ENCODE results near the gene KRT80.
A peak's percentile ranks its signal among the peaks of the same experiment; 100 is the strongest.

KRT80 gene

DNA sequence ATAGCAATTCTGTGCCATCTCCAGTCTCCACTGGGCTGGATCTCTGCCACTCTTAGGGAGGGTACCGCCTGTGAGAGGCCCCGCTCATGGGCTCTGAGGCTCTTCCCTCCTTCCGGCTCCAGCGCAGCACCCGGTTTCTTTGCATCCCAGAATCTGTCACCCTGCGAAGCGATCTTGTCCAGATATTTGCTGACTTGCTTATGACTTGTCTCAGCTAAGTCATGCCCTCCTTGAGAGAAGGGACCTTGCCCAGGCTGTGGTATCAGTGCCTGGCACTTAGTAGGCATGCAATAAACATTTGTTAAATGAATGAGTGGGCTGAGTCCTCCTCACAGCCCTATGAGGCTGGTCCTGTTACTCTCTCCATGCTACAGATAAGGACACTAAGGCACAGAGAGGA is 13.4 kb downstream of the KRT80 start:
- DNase-seq: no peak

DNA sequence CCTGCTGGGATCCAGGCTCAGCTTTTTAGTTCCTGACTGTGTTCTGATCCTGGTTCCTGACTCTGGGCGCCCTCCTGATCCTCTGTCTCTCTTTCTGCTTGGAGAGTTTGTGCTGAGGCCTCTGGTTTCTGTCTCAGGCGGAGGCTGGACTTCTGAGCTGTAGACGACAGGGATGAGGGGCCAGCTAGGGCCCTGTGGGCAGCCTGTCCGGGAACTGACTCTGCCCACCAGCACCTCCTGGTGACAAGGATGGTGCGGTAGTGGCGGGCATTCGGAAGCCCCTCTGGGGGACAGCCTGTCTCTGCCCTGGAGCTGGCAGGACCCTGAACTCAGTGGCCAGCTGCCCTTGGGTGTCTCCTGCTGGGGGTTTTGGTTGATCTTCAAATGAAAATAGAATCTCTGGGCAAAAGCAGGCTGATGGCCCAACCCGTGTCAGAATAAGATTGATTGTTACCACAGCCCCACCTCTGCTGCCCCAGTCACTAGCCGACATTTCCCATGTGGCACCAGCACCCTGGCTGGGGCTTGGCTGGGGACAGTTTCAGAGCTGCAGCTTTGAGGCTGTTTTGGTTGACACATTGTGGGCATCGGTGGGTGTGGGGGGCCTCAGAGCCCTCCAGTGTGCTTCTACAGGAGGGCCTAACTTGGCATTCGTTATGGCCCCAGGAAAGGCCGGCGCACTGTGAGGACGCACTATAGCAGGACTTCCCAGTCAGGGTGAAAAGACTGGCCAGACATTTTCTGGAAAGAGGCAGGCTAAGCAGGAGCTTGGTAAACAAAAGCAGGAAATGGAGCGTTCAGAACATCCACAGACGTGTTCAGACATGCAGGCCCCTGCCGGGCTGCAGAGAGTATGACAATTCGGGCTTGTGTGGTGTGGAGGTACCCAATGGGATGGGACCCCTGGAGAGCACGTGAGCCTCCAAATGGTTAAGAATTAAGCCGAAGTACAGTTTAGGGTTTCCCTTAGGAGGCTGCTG is 16.2 kb downstream of the KRT80 start:
- DNase-seq: peak; percentile 71

DNA sequence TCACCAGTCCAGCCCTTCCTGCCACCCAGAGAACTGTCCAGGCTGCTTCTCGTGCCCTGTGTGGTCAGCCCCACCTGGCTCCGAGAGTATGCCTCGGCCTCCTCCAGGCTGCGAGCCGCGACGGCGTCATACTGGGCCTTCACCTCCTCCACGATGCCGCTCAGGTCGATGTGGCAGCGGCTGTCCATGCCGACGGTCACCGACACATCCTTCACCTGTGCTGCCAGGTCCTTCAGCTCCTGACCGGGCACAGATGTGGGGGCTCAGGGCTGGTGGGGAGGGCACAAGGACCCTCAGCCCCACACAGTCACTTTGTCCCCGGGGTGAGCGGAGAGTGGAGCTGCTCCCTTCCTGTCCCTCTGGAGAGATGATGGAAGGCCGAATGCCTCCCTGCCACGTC is 18.3 kb downstream of the KRT80 start:
- DNase-seq: no peak

DNA sequence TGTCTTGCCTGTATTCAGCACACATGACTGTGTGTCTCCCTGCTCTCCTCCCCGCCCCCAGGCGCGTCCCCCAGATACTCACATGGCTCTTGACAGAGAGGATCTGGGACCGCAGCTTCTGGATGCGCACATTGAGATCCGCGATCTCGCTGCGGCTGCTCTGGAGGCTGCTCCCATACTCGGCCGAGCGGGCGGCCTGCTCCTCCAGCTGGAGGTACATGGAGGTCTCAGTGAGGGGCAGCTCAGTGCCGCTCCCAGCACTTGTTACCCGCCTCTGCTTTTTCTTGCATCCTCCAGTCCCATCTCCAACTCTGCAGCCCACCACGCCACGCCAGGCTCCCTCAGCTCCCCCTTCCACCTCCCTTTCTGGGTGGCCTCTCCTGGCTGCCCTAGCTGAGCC is 18.9 kb downstream of the KRT80 start:
- no peak for DNase-seq

DNA sequence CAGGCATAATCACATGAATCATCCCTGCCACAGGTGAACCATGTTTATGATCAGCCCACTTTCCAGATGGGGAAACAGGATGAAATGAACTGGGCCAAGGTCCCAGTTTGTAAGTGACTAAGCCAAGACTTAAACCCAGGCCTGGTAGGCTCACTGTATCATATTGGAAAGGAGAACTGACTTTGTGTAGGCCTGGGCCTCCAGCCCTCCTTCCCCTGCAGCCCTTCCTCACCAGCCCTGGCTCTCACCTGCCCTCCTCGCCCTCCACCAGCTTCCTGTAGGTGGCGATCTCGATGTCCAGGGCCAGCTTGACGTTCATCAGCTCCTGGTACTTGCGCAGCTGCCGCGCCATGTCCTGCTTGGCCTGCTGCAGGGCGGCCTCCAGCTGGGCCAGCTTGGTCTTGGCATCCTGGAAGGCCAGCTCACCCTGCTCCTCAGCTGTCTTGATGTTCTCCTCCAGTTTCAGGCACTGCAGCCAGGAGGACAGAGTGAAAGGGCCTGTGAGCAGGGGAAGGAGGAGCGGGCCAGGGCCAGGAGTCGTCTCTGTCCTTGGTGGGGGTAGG is 19.8 kb downstream of the KRT80 start:
- no peak for DNase-seq

DNA sequence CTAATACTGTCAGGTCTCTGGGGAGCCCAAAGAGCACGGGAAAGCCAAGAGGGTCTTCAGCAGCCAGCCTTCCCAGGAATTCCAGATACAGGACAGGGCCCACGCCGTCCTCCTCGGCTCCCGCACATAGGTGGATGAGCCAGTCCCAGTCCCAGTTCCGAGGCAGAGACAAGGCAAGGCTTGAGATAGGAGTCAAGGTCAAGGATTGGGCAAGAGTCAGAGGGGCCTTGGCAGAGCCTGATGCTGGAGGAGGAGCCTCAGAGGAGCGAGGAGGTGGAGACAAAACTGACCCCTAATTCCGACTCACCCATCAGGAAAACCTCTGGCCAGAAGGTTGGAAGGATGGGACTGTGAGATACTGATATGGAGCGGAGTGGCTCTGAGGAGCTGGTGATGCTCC is 21.0 kb downstream of the KRT80 start:
- DNase-seq: no peak

DNA sequence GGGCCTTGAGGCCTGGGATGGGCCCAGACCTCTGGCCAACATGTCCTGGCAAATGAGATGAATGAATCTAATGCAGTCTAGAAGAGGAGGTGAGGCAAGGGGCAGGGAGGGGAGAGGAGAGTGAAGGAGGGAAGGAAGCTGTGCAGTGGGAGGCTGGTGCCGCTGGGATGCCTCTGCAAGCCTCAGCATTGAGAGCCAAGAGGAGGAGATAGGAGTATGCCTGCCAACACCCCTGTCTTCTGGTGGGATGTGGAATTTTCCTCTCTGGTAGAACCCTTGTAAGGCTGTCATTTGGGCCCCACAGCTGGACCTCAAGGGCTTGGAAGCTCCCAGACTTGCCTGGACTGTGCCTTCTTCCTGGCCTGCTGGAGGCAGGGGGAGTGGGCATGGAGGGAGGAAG is 21.9 kb downstream of the KRT80 start:
- no peak for DNase-seq

DNA sequence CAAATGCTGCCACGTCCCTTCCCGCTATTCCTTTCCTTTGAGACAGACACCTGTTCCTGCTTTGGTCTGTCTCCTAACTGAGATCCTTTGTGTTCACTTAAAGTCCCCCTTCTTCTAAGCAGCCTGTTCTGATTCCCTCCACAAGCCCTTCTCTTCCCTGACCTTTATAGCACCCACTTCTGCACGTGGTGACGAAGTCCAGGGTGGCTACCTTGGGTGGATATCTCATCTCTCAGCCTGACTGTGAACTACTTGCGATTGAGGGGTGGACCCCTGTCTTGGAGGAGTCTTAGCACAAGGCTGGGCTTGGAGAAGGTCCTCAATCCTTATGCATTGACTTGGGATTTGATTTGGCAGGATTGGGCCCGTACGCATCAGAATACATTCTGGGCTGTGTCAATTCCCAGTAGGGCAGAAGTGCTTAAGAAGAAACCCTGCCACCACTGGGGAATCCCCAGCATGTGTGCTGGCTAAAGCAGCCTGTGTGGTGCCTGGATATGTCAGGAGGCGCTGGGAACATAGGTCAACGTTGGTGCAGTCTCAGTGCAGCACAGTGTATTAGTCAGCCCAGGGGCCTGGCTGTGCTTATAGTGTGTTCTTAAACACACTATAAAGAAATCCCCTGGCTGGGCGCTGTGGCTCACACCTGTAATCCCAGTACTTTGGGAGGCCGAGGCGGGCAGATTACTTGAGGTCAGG is 23.6 kb downstream of the KRT80 start:
- no peak for DNase-seq

DNA sequence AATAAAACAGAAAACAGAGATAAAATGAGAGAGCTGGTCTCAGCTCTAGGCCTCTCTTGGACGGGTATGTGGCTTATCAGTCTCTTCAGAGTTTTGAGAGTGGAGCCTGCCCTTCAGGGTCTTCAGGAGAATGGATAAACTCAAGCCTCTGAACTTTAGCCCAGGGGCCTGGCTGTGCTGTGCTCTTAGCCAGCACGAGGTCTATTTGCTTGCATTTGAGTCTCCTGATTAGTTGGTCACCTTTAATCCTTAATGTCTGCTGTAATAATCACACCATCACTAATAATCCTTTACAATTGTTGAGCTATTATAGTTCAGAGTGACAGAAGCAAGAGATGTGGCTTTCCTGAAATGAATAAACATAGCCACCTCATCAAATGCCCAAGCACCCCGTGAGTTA is 24.3 kb downstream of the KRT80 start:
- no peak for DNase-seq

DNA sequence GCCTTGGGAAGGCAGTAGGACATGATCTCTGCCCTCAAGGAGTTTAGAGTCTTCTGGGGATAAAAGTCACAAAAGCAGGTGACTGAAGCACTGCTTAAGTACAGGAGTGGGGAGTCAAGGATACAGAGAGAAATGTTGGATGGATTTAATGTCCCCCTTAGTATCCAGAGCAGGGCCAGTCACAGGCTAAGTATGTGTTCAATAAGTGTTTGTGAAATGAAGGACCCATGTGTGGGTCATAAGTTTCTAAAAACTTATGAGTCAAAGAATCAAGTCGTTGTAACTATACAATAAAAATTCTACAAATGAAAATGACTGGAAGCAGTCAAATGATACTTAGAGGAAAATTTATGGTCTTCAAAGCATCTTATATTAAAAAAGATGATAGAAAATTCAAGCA is 25.1 kb downstream of the KRT80 start:
- no peak for DNase-seq

DNA sequence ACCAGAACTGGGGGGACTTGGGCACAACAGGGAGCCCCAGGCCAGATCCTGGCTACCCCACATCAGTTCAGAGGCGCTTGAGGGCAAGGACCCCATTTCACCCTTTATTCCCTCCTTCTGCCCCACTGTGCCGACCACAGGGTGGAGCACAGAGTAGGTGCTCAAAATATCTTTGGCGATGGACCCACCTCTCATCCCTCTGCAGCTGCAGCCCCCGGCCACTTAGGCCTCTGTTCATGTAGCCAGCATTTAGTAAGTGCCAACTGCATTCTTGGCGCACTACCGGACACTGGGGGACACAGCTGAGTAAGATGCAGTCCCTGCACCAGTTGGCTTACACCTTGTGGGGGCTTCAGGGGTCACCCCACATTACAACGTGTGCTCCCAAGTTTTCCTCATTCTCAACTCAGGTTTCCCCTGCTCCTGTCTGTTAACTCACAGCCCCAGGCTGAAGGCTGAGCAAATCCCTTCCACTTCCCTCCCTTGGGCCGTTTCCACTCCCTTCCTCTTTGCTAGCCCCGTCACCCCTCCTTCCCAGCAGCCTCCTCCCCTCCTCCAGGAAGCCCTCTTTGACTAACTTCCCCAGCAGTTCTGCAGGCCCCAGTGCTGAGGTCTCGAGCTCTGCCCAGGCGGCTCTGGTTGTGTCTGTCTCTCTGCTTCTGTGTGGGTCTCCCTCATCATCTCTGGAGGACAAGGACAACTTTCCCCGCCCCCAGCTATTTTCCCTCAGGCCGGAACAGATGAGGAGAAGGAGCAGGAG is 26.5 kb downstream of the KRT80 start:
- DNase-seq: no peak

DNA sequence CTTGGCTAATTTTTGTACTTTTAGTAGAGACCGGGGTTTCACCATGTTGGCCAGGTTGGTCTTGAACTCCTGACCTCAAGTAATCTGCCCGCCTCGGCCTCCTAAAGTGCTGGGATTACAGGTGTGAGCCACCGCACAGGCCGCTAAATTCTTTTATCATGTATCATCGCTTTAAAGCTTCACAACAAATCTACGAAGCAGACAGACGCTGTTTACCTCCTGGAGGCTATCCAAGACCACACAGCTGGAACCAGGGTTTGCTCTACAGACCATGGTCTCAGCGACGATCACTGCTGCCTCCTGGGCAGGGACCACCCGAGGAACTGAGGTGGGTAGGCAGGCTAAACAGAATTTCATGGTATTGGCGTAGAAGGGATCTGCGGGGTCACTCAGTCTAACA is 27.2 kb downstream of the KRT80 start:
- DNase-seq: no peak

DNA sequence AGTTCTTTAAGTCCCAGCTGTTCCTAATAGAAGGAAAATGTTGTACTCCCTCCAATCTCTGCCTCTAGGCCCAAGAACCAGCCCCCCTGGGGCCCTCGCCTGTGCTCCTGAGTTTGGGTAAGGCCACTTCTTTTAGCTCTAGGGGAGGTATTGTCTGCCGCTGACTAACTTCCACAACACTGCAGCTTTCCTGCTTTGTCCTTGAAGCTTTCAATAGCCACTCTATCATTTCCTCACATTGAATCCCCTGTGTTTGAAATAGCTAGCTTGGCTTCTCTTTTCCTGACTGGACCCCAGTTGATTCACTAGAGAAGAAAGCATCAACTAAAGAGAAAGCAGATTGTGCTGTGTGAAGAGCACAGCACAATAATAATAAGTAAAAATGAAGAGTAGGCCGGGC is 28.8 kb downstream of the KRT80 start:
- no peak for DNase-seq

DNA sequence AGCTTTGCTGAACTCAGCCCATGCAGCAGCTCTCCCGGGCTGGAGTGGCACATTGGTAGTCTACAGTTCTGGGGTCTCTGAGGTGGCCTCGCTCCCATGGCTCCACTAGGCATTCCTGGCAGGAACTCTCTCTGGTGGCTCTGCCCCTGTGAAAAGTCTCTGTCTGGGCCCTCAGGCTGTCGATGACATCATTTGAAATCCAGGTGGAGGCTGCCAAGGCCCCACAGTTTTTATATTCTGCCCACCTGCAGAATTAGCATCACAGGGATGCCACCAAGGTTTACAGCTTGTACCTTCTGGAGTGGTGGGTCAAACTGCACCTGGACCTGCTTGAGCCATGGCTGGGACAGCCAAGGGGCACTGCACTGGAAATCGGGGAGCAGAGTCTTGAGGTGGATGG is 31.6 kb downstream of the KRT80 start:
- DNase-seq: no peak

DNA sequence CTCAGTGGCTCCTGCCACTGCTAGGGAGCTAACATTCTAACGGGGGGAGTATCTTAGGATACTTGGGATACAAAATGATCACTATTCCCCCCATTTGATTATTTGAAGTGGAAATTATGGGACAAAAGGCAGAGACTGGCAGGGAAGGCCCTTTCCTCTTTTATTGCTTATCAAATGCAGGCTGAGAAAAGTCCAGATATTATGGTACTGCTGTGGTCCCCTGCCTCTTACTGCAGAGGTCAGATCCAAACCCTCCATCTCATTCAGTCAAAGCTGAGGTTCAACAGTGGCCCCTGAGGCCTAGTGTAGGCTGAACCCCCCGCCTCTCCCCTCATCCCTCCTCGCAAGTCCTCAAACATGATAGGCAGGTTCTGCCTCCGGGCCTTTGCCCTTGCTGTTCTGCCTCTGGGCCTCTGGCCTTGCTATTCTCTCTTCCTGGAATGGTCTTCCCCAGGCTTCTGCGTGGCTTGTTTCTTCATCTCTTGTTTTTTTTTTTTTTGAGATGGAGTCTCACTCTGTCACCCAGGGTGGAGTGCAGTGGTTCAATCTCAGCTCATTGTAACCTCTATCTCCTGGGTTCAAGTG is 34.2 kb downstream of the KRT80 start:
- no peak for DNase-seq

DNA sequence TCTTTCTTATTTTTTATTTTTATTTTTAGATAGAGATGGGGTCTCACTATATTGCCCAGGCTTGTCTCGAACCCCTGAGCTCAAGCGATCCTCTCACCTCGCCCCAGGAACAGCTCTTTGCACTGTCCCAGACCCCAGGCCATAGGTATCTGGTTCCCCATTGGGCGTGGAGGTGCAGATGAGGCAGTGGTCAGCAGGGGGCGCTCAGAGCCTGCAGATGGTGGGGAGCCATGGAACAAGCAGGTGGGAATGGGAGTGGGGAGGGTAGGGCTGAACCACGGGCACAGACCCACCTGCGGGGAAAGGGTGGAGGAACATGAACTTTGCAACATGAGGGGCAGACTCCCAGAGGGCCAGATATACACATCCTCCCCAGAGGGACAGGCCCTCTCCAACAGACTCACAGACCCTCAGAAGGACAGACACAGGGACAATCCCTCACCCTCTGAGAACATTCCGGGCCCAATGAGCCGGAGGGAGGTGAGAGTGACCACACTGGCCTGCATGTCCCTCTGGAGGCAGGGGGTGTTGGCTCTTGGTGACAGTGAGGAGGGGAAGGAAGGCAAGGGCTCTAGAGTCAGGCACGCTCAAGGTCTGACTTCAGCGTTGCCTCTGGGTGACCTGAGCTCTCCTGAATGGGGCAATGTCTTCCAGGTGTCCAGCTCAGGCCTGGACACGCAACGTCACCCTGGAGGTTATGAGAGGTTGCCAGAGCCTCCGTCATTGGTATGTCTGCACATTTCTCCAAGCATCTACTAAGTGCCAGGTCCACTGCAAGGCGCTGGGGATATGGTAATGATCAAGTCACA is 34.9 kb downstream of the KRT80 start:
- DNase-seq: no peak

DNA sequence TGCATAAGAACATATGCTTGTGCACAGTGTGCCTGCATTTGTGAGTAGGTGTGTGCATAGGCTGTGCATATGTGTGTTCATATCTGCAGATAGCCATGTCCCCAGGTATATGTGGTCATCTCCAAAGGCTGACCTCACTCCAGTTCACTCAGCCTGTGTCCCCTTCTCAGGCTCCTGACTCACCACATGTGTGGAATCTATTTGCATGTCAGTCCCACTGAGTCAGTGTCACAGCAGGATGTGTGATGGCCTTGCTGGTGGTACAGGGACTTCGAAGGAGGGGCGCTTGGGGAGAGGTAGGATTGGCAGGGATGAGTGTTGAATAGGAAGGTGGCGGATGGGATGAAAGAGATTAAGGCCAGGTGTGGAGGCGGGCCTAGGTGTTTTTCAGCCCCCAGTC is 35.5 kb downstream of the KRT80 start:
- DNase-seq: no peak

DNA sequence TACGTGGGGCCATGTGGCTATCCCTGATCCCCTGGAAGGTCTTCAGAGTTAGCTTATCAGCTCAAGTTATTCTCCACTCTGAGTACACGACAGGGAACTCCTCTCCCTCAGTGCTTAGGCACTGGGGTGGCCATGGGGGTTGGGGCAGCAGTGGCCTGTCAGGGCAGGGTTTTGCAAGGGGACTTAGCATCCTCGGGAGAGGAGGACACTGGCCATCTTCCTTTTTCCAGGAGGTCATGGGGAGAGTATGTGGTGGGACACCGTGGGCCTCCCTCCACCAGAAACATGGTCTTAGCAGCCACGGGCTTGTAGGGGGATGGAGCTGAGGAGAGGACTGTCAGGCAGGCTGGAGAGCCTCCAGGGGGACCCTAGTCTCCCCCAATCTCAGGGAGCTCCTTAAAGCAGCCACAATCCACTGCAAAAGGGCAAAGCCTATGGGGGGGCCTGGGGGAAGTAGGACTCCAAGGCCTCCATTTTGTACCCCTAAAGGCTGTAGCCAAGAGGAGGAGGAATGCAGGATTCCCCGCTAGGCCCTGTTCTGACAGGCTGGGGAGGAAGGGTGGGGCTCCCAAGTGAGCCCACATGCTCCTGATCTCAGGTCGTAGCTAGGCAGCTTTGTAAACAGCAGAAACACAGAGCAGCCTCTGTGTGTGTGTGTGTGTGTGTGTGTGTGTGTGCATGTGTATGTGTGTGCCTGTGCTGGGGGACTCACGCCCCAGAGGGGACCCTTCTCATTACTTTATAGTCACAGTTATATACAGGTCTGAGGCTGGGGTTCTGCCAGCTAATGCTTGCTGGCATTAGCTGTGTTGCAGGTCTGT is 36.6 kb downstream of the KRT80 start:
- no peak for DNase-seq

DNA sequence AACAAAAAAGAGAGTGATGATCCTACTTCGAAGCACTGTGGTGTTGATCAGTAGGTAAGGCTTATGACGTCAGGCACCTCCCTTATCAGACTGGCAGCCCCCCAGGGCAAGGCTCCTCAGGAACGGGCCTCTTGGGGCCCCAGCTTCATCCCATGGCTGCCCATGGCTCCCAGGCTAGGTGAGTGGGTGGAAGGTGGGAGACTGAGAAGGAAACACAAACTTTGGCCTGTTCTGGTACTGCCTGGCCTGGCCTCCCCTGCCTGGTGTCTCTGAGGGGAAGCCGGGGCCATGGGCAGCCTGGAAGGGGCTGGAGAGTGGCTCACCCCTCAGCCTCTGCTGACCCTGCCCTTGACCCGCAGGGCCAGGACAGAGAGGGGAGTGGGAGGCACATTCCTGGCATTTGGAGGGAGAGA is 38.9 kb downstream of the KRT80 start:
- no peak for DNase-seq

DNA sequence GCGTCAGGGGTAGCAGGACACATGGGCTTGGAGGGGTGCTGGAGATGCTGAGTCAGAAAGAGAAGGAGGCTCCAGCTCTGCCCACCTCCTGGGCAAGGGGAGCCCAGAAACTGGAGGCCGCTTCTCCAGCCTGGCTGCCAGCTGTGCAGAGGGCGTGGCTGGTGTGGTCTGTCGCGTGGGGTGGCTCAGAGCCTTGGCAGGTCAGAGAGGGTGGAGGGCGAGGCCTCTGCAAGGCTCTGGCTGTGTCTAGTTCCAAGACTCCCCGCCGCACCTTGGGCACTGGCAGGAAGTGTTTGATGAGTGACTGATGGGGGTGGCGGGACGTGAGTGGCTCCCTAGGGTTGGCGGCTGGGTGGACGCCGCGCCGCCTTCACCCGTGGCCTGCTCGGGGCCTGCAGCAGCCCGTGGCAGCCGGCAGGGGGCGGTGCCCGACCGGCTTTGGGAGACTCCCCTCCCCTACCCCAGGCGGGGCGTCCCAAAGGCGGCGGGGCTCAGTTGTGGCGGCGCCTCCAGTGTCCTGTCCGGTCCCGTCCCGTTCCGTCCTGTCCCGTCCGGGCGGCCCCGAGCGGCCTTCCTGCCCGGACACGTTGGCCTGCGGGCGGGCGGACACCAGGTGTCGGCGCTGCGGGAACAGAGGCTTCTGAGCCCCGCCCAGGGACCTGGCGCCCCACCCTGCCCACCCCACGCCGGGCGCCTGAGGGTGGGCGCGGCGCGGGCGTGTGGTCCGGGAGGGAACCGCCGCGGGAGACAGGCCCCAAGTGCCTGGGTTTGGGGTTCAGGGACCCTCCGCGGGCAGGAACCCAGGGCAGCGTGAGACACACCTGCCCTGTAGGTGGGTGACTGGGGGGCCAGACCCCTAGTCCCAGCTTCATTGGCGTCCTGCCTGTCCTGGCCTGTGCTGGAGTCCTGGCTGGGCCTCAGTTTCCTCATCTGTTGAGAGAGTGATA is 39.7 kb downstream of the KRT80 start:
- no peak for DNase-seq

Measured in NCI-H1436 treated with DMSO at 0.1 percent for 48 hours (cell line).